NT2/D1 (cell line): ENCODE measurements around the gene POLR1H.

Experiments used
- DNase-seq: peaks from one replicate; pipeline ENCODE4 v3.0.0-alpha.2; 2011; ENCODE audit warnings: low read depth, low spot score
- H3K27me3 ChIP-seq: 2 replicates; pipeline ENCODE4 v1.6.0; 2011; ENCODE audit warnings: mild to moderate bottlenecking; ENCODE audit not compliant: insufficient read length, insufficient read depth
- H3K36me3 ChIP-seq: 2 replicates; pipeline ENCODE4 v1.6.1; 2011; ENCODE audit warnings: mild to moderate bottlenecking, low read length, mixed read lengths; ENCODE audit not compliant: insufficient read depth, insufficient read length
- H3K4me1 ChIP-seq: 2 replicates; pipeline ENCODE4 v1.5.1; 2011; ENCODE audit not compliant: insufficient read depth, insufficient read length
- H3K4me3 ChIP-seq: 2 replicates; pipeline ENCODE4 v1.5.1; 2011; ENCODE audit warnings: low read depth; ENCODE audit not compliant: insufficient read length
- H3K9ac ChIP-seq: 2 replicates; pipeline ENCODE4 v1.6.0; 2011; ENCODE audit warnings: low read depth; ENCODE audit not compliant: insufficient read length
- H3K9me3 ChIP-seq: 2 replicates; pipeline ENCODE4 v1.5.1; 2011; ENCODE audit warnings: mild to moderate bottlenecking, low read length; ENCODE audit not compliant: insufficient read depth
- SUZ12 ChIP-seq: IDR thresholded peaks from 2 replicates; pipeline ENCODE4 v1.6.1; 2011; ENCODE audit not compliant: insufficient read length, insufficient read depth; ENCODE audit errors: extremely low read depth
- YY1 ChIP-seq: IDR thresholded peaks from 2 replicates; pipeline ENCODE4 v1.6.1; 2011; ENCODE audit not compliant: insufficient read length, insufficient read depth
- ZNF274 ChIP-seq: IDR thresholded peaks from 2 replicates; pipeline ENCODE4 v1.6.1; 2011; ENCODE audit warnings: mild to moderate bottlenecking, low read depth, low read length

POLR1H gene

DNA sequence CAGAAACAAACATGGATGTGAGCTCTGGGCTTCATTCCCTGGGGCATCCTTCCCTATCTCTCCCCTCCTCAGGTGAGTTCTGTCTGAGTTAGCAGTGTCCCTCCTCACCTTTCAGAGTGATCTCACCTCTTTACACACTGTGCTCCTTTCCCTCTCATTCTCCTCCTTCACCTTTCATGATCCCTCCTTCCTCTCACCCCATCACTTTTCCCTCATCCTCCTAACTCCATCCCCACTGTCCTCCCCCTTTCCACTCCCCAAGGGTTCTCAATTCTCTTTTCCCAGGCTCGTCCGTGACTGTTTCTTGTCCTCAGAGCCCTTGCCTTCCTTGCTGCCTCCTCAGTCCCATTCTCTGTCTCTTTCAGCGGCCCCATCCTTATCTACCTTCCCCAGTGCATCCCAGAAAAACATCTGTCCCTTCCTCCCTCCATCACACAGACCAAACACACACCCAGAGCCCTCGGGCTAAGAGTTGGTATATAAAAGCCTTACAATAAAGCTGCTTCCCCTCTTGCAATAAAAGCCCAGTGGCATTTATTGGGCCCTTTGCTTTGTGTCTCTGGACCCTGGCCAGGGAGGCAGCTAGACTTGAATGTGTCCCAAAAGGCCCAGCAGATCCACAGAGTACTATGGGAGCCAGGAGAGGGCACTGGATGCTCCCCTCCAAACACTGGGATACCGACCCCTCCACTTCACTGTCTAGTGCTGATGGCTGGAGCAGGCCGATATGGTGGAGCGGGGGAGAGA, 12.6 kb downstream of the POLR1H start:
- no peak for DNase-seq
- TF ChIP-seq SUZ12: no peak
- H3K4me1 ChIP-seq: peaks cover 13% of the 10 kb centered on the region
- peaks cover 24% of the 10 kb centered on the region for H3K27me3 ChIP-seq
- H3K9ac ChIP-seq: peak overlapping the region; percentile 6
- H3K36me3 ChIP-seq: peaks cover 14% of the 10 kb centered on the region
- H3K4me3 ChIP-seq: peak overlapping the region; percentile 59
- no peaks in the 10 kb centered on the region for H3K9me3 ChIP-seq

DNA sequence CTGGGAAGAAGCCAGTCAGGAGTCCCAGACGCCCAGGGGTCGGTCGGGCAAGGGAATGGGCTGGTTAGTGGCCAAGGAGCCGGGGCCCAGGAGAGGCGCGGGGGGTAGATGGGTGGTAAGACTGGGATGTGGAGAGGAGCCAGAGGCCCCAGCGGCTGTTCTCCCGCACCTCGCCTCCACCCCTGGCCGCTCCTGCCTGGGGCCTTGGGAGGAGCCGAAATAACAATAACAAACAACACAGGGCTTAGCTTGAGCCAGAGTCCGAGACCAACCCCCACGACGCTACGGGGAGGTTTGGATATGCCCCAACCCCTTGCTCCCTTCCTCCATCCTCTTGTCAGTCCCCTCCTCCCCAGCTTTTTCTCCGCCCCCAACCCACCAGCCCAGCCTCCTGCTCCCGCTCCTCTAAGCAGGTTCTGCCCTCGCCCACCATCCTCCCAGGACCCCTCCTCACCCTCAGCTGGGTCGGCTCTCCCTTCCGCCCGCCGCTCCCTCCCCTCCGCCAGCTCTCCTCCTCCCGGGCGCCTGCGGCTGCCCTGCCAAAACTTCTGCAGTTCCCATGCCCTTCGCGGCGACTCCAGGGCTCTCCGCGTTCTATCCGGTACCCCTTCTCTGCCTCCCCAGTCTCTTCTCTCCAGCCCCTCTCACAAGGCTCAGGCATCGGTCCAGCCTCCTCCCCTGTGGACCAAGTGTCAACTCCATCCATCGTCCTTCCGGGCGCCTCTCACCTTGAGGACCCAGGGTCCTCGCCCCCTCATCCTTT, 13.4 kb downstream of the POLR1H start:
- Histone ChIP-seq H3K4me3 (peak overlapping the region; percentile 59), H3K36me3 (peaks cover 6% of the 10 kb centered on the region), H3K4me1 (peaks cover 13% of the 10 kb centered on the region), H3K9ac (peak overlapping the region; percentile 74), H3K9me3 (no peaks in the 10 kb centered on the region), H3K27me3 (peaks cover 24% of the 10 kb centered on the region)
- TF ChIP-seq ZNF274 (no peak), YY1 (no peak), SUZ12 (no peak)
- DNase-seq: no peak

DNA sequence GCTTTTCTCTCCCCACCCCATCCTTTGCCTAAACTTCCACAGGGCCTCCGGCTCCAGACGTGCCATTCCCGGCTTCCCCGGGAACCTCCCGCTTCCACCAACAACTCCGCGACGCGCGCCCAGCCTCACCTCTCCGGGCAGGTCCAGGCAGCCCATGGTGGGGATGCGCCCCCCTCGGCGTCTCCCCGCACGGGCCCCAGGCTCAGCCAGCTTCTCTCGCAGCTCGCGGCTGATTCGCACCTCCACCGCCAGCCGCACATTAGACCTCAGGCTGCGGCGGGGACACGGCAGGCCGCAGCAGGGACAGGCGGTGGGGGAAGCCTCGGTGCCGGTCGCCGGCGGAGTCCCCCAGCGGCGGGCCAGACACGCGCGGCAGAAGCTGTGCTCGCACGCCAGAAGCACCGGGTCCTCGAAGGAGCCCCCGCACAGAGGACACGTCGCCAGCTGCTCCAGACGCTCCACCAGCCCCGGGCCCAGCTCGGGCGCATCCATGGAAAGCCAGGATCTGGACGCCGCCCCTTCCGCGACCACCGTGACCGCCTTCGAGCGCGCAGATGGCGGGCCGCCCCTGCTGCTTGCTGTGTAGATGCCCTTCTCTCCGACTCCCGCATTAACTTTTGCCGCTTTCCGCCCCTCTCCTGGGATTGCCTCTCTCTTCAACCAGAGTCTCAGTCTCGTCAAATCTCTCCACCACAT, 14.2 kb downstream of the POLR1H start, which contains the start of gene RNF39:
TSS of gene RNF39 (minus strand) at position 676 of the 696 bp plus-strand sequence. CDS start at position 492, 184 bp downstream.
- Histone ChIP-seq H3K36me3 (no peaks in the 10 kb centered on the region), H3K9me3 (no peaks in the 10 kb centered on the region), H3K9ac (peak within 1 kb of the TSS; percentile 74), H3K4me1 (peaks cover 13% of the 10 kb centered on the region), H3K27me3 (peaks cover 24% of the 10 kb centered on the region), H3K4me3 (peak within 1 kb of the TSS; percentile 59)
- DNase-seq: no peak
- TF ChIP-seq SUZ12 (no peak), ZNF274 (no peak), YY1 (no peak)

DNA sequence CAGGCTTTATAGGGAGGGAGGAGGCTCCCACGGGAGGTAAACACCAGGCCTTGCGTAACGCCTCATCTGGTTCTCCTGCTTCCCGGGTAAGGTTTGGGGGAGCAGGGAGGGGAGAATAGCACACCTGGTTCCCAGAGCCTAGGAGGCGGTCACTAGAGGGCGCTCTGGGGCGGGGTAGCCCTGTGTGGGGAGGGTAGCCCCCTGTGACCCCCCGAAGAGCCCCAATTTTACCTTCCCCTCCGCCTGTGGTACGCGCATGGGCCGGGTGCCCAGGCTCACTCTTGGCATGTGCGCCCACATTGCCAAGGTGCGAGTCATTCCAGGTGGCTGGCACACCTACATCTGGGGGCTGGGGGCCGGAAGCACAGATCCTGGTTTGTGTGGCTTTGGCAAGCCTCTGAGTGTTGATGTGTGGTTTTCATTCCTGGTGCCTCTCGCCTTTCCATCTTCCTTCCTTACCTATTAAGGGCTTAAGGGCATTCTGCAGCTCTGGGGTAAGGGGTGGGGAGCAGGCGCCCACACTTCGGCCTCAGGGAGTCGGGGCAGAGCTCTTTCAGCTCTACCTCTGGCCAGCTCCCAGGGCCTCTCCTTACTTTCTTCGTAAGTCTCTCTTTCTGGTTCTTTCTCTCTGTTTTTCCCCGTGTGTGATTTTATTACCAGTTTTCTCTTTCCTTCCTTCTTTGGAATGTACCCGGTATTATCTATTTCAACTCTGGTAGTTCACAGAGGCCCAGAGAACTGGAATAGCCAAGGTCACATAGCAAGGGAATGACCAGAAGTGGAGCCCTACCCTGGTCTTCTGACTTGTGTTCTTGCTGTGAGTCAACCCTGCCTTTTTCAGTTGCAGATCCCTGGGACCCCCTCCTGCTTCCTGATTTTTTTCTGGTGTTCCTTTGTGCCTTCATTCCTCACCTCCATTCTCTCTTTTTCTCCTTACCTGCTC, 15.0 kb downstream of the POLR1H start:
- no peak for DNase-seq

DNA sequence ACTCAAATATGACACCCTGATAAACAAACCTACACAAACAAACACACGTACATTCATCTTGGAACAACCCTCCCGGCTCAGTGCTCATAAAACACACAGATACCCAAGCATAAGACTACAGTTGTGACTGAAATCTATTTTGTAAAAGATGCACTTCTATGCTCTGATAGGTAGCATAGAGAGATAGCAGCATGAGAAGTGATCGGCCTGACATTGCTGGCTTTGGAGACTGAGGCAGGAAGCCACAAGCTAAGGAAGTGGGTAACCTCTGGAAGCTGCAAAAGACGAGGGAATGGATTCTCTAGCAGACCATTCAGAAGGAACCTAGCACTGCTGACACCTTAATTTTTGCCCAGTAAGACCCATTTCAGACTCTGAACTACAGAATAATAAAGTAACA, 16.2 kb downstream of the POLR1H start:
- no peak for TF ChIP-seq ZNF274
- TF ChIP-seq SUZ12: no peak
- no peak for TF ChIP-seq YY1
- Histone ChIP-seq H3K4me1 (peaks cover 11% of the 10 kb centered on the region), H3K4me3 (no peak overlapping the region), H3K9ac (no peak overlapping the region), H3K36me3 (no peaks in the 10 kb centered on the region), H3K9me3 (no peaks in the 10 kb centered on the region), H3K27me3 (peaks cover 24% of the 10 kb centered on the region)
- no peak for DNase-seq

More for the DNA sequence above, 15.0 kb downstream of the POLR1H start:
- Histone ChIP-seq H3K36me3 (no peaks in the 10 kb centered on the region), H3K4me3 (peak overlapping the region; percentile 59), H3K9ac (peak overlapping the region; percentile 74), H3K9me3 (no peaks in the 10 kb centered on the region), H3K27me3 (peaks cover 24% of the 10 kb centered on the region), H3K4me1 (peaks cover 13% of the 10 kb centered on the region)
- TF ChIP-seq YY1 (no peak), ZNF274 (no peak), SUZ12 (no peak)

DNA sequence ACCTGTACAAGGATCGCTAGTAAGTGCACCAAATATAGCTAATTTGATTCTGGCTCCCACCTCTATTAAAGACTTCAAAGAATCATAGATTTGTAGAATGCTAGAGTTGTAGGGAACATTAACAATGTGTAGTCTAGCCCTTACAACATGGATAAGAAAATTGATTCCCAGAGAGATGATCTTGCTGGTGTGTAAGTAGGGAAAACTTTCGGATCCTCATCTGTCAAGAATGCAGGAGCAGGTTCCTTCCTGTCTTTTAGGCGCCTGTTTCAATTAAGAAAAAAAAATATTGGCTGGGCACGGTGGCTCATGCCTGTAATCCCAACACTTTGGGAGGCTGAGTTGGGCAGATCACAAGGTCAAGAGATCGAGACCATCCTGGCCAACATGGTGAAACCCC, 26.8 kb downstream of the POLR1H start:
- no peaks in the 10 kb centered on the region for H3K36me3 ChIP-seq
- no peak for TF ChIP-seq YY1
- TF ChIP-seq ZNF274: no peak
- no peak for TF ChIP-seq SUZ12
- H3K4me3 ChIP-seq: no peak overlapping the region
- no peak for DNase-seq
- 0 out of 2 replicates have a peak, but pooled peaks cover 6% of the 10 kb centered on the region for H3K9me3 ChIP-seq
- H3K4me1 ChIP-seq: no peaks in the 10 kb centered on the region
- no peak overlapping the region for H3K9ac ChIP-seq
- H3K27me3 ChIP-seq: no peaks in the 10 kb centered on the region
